Activated CD4-positive, alpha-beta memory T cell treated with anti-CD3 and anti-CD28 coated beads for 36 hours (primary cell): ENCODE measurements around the gene NBAS. TPM values are rescaled to one million over a fixed set of nuclear protein-coding genes. Genes with fewer than 3 reads are reported as not detected.

Experiments
- CTCF ChIA-PET: fragments of 350-600 bp; sonication (Branson Sonifier 250); formaldehyde crosslinking; loops from one replicate; lab custom pipeline; 2021; ENCODE audit warnings: antibody characterized with exemption, inconsistent platforms; lab: Charles Lee
- POLR2A ChIA-PET: fragments of 350-600 bp; sonication (Branson Sonifier 250); formaldehyde crosslinking; loops from one replicate; lab custom pipeline; 2021; ENCODE audit warnings: antibody characterized with exemption; lab: Charles Lee
- DNase-seq: peaks from one replicate; pipeline ENCODE4 v3.0.0-alpha.2; 2020
- H3K27ac Mint-ChIP-seq: one replicate; pipeline ENCODE4 v1.8.0; 2021; ENCODE audit warnings: mixed read lengths
- H3K27me3 Mint-ChIP-seq: one replicate; pipeline ENCODE4 v1.8.0; 2021; ENCODE audit warnings: mixed read lengths
- H3K36me3 Mint-ChIP-seq: one replicate; pipeline ENCODE4 v1.8.0; 2021; ENCODE audit warnings: mixed read lengths
- H3K4me1 Mint-ChIP-seq: one replicate; pipeline ENCODE4 v1.8.0; 2021; ENCODE audit warnings: low read depth, mixed read lengths
- H3K4me3 Mint-ChIP-seq: one replicate; pipeline ENCODE4 v1.8.0; 2021; ENCODE audit warnings: mild to moderate bottlenecking, mixed read lengths
- H3K9me3 Mint-ChIP-seq: one replicate; pipeline ENCODE4 v1.8.0; 2021; ENCODE audit warnings: mixed read lengths
- intact Hi-C: fragments of 100-400 bp; cut with micrococcal nuclease; formaldehyde crosslinking; loops from one replicate; pipeline ENCODE4 v1.15.1; 2023
- total RNA-seq, 2 experiments: library from RNA; stranded (reverse); gene quantifications; one replicate each; pipeline ENCODE4 v1.2.3, GENCODE V29; 2021

The NBAS gene
- total RNA-seq, 2 experiments from 2014 or later: 40.1 to 44.0 TPM

GRCh38 chr2:15565994-15566671 lies 5.0 kb upstream of the NBAS start:
- DNase-seq: no peak
- intact Hi-C loops: loop anchor here (10.0 kb wide), 2 partner anchors 191 to 251 kb away; no protein-coding TSS in a partner anchor
- ChIA-PET CTCF (interaction anchor here (1.5 kb wide), 1 partner anchor 11 kb away, joined by 11 read pairs; no protein-coding TSS in a partner anchor), POLR2A (no interaction called here)
- Mint-ChIP-seq H3K9me3 (no peaks in the 10 kb centered on the region), H3K4me1 (peaks cover 12% of the 10 kb centered on the region), H3K4me3 (no peak overlapping the region), H3K27ac (no peak overlapping the region), H3K27me3 (peaks cover 3% of the 10 kb centered on the region), H3K36me3 (peaks cover under 1% of the 10 kb centered on the region)

- Mint-ChIP-seq H3K4me3 (no peak overlapping the region), H3K4me1 (peaks cover 13% of the 10 kb centered on the region), H3K36me3 (peaks cover 2% of the 10 kb centered on the region), H3K27me3 (peaks cover 3% of the 10 kb centered on the region), H3K9me3 (no peaks in the 10 kb centered on the region), H3K27ac (no peak overlapping the region)
- POLR2A ChIA-PET: no interaction called here
- intact Hi-C loops: loop anchor here (10.0 kb wide), 2 partner anchors 191 to 251 kb away; no protein-coding TSS in a partner anchor
- CTCF ChIA-PET: interaction anchor here (1.5 kb wide), 1 partner anchor 12 kb away, joined by 11 read pairs; no protein-coding TSS in a partner anchor
- no peak for DNase-seq
Measured at GRCh38 chr2:15565392-15565791, 4.3 kb upstream of the NBAS start.

- CTCF ChIA-PET: interaction anchor here (1.7 to 8.5 kb wide), 2 partner anchors 13 to 17 kb away, joined by 4 to 73 read pairs; no protein-coding TSS in a partner anchor
- intact Hi-C loops: loop anchor here (10.0 kb wide), 2 partner anchors 189 to 249 kb away; no protein-coding TSS in a partner anchor
- H3K4me1 Mint-ChIP-seq: peaks cover 28% of the 10 kb centered on the region
- no peak for DNase-seq
- H3K4me3 Mint-ChIP-seq: no peak overlapping the region
- POLR2A ChIA-PET: no interaction called here
- no peaks in the 10 kb centered on the region for H3K9me3 Mint-ChIP-seq
- H3K36me3 Mint-ChIP-seq: peaks cover 2% of the 10 kb centered on the region
- no peak overlapping the region for H3K27ac Mint-ChIP-seq
- peaks cover 3% of the 10 kb centered on the region for H3K27me3 Mint-ChIP-seq
Measured at GRCh38 chr2:15563227-15564100, 2.3 kb upstream of the NBAS start.

DNA sequence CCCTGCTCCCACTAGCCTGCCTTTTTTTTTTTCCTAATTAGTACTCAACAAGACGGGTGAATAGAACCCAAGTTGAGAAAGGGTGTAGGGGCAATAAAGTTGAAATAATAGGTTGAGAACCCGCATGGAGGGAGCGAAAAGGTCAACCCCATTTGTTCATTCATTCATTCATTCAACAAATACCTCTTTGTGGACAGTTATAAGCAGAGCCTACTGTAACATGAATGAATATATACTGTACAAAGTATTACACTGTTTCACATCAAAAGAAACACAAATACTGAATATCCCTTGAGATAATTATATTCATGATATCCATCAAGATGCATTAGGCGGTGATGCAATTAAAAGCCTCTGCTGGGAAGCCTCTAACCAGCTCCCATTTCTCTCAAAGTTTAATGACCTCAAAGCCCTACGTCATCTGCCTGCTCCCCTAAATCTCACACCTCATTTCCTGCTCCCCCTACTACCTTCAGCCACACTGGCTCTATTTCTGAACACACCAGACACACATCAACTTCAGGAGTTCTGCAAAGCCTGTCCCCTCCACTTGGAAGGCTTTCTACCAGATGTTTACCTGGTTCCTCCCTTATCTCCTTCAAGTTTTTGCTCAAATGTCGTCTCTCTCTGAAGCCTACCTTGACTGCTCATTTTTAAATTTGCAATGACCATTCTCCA lies 1.4 kb upstream of the NBAS start:
- peaks cover 3% of the 10 kb centered on the region for H3K27me3 Mint-ChIP-seq
- CTCF ChIA-PET: interaction anchor here (1.0 to 8.5 kb wide), 5 partner anchors 8 to 26 kb away, joined by 3 to 73 read pairs (median 4); no protein-coding TSS in a partner anchor

GRCh38 chr2:15561574-15562344 lies 625 bp upstream of the NBAS start:
- intact Hi-C loops: loop anchor here (1.0 to 10.0 kb wide), 4 partner anchors 30 to 419 kb away; partner anchors contain the start of gene DDX1
- H3K4me1 Mint-ChIP-seq: peaks cover 31% of the 10 kb centered on the region
- peaks cover 3% of the 10 kb centered on the region for H3K27me3 Mint-ChIP-seq
- peak overlapping the region; percentile 94 for H3K27ac Mint-ChIP-seq
- H3K36me3 Mint-ChIP-seq: peaks cover 2% of the 10 kb centered on the region
- peak; percentile 60 for DNase-seq
- H3K4me3 Mint-ChIP-seq: peak overlapping the region; percentile 99
- H3K9me3 Mint-ChIP-seq: no peaks in the 10 kb centered on the region
- ChIA-PET POLR2A (interaction anchor here (0.7 to 3.4 kb wide), 3 partner anchors 16 to 30 kb away, joined by 3 to 17 read pairs (median 3); partner anchors contain the start of gene DDX1), CTCF (interaction anchor here (0.5 to 8.5 kb wide), 5 partner anchors 9 to 36 kb away, joined by 3 to 73 read pairs (median 4); no protein-coding TSS in a partner anchor)

More for the DNA sequence above, 1.4 kb upstream of the NBAS start:
- H3K27ac Mint-ChIP-seq: peak overlapping the region; percentile 94
- peaks cover 31% of the 10 kb centered on the region for H3K4me1 Mint-ChIP-seq
- no peaks in the 10 kb centered on the region for H3K9me3 Mint-ChIP-seq
- peak overlapping the region; percentile 99 for H3K4me3 Mint-ChIP-seq
- POLR2A ChIA-PET: interaction anchor here (0.8 to 3.4 kb wide), 2 partner anchors 22 to 29 kb away, joined by 3 to 17 read pairs; partner anchors contain the start of gene DDX1
- H3K36me3 Mint-ChIP-seq: peaks cover 2% of the 10 kb centered on the region
- intact Hi-C loops: loop anchor here (10.0 kb wide), 2 partner anchors 188 to 248 kb away; no protein-coding TSS in a partner anchor
- no peak for DNase-seq

- CTCF ChIA-PET: interaction anchor here (8.5 kb wide), 1 partner anchor 16 kb away, joined by 73 read pairs; no protein-coding TSS in a partner anchor
- Mint-ChIP-seq H3K27ac (peak overlapping the region; percentile 94), H3K27me3 (peaks cover under 1% of the 10 kb centered on the region), H3K4me1 (peaks cover 31% of the 10 kb centered on the region), H3K36me3 (peaks cover 4% of the 10 kb centered on the region), H3K4me3 (peak overlapping the region; percentile 99), H3K9me3 (no peaks in the 10 kb centered on the region)
- DNase-seq: peak; percentile 31
- intact Hi-C loops: loop anchor here (1.0 to 10.0 kb wide), 3 partner anchors 186 to 383 kb away; no protein-coding TSS in a partner anchor
- POLR2A ChIA-PET: interaction anchor here (3.4 kb wide), 1 partner anchor 31 kb away, joined by 17 read pairs; the partner anchor contains the start of gene DDX1
Measured at GRCh38 chr2:15560140-15560987, 770 bp downstream of the NBAS start.

- POLR2A ChIA-PET: interaction anchor here (3.4 kb wide), 1 partner anchor 32 kb away, joined by 17 read pairs; the partner anchor contains the start of gene DDX1
Measured at GRCh38 chr2:15559379-15560139, 1.6 kb downstream of the NBAS start.

DNA sequence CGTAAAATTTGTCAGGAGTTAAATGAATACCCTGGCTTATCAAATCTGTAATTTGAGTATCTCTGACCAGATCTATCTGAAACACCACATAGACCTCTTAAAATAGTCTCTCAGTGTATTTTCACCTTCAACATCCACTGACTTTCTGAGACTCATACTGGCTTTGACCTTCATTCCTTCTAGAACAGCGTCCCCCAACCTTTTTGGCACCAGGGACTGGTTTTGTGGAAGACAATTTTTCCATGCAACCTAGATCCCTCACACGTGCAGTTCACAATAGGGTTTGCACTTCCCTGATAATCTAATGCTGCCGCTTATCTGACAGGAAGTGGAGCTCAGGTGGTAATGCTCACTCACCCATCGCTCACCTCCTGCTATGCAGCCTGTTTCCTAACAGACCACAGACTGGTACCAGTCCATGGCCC lies 3.2 kb downstream of the NBAS start:
- Mint-ChIP-seq H3K27me3 (no peaks in the 10 kb centered on the region), H3K27ac (no peak overlapping the region), H3K4me1 (peaks cover 31% of the 10 kb centered on the region), H3K9me3 (no peaks in the 10 kb centered on the region), H3K4me3 (no peak overlapping the region), H3K36me3 (peaks cover 8% of the 10 kb centered on the region)
- DNase-seq: no peak
- ChIA-PET CTCF (interaction anchor here (8.5 kb wide), 1 partner anchor 18 kb away, joined by 73 read pairs; no protein-coding TSS in a partner anchor), POLR2A (no interaction called here)
- intact Hi-C loops: no loop called here

More at GRCh38 chr2:15559379-15560139, 1.6 kb downstream of the NBAS start:
- no peak for DNase-seq
- Mint-ChIP-seq H3K9me3 (no peaks in the 10 kb centered on the region), H3K4me3 (peak overlapping the region; percentile 99), H3K27me3 (no peaks in the 10 kb centered on the region), H3K36me3 (peaks cover 4% of the 10 kb centered on the region), H3K4me1 (peaks cover 31% of the 10 kb centered on the region), H3K27ac (no peak overlapping the region)
- CTCF ChIA-PET: interaction anchor here (8.5 kb wide), 1 partner anchor 17 kb away, joined by 73 read pairs; no protein-coding TSS in a partner anchor
- intact Hi-C loops: loop anchor here (1.0 to 10.0 kb wide), 3 partner anchors 185 to 382 kb away; no protein-coding TSS in a partner anchor

GRCh38 chr2:15556311-15556930 lies 4.7 kb downstream of the NBAS start:
- Mint-ChIP-seq H3K27ac (no peak overlapping the region), H3K4me1 (peaks cover 19% of the 10 kb centered on the region), H3K4me3 (no peak overlapping the region), H3K27me3 (no peaks in the 10 kb centered on the region), H3K9me3 (no peaks in the 10 kb centered on the region), H3K36me3 (peaks cover 11% of the 10 kb centered on the region)
- POLR2A ChIA-PET: no interaction called here
- no peak for DNase-seq
- CTCF ChIA-PET: interaction anchor here (8.5 kb wide), 1 partner anchor 20 kb away, joined by 73 read pairs; no protein-coding TSS in a partner anchor
- intact Hi-C loops: no loop called here
